ENCODE results near the gene TMEM233. TPM values are rescaled to one million over a fixed set of nuclear protein-coding genes. Genes with fewer than 3 reads are reported as not detected.

TMEM233 gene
- total RNA-seq, 5 donors from 2014 or later (not counting 1 experiment from before 2014, with no cell fraction given): not detected

GRCh38 chr12:119672194-119672593 lies 78.6 kb downstream of the TMEM233 start:
- CTCF ChIA-PET: interaction anchor here in 1 of 2 donors (1.3 kb wide), 1 partner anchor 10 kb away, joined by 4 read pairs; no protein-coding TSS in a partner anchor
- 90% methylated on average over 2 of the region's 8 CpGs for WGBS (ENCODE audit: insufficient coverage)
- Mint-ChIP-seq H3K4me1 (peaks cover 51 to 58% (median 53%) of the 10 kb centered on the region in 3 donors), H3K27ac (peak overlapping the region; percentile 1 to 39), H3K4me3 (no peak overlapping the region), H3K27me3 (no peaks in the 10 kb centered on the region), H3K36me3 (peaks cover 63% of the 10 kb centered on the region), H3K9me3 (no peaks in the 10 kb centered on the region)
- no peak overlapping the region for H3K4me3 ChIP-seq (ENCODE audit: control insufficient read depth in 1 of 2, extremely low read depth in 1 of 2, low read length in 1 of 2)
- ATAC-seq (replicated peaks in 1 of 4) (no peak), DNase-seq (no peak)
- peaks cover 3 to 31% of the 10 kb centered on the region in 2 experiments for H3K4me1 ChIP-seq (ENCODE audit: control insufficient read depth in 1 of 2, extremely low read depth in 1 of 2, insufficient read depth in 2 of 2, low read length in 2 of 2)
- H3K9me3 ChIP-seq: no peaks in the 10 kb centered on the region
- no peak overlapping the region for H3K27ac ChIP-seq (ENCODE audit: low read length)
- H3K27me3 ChIP-seq (replicated peaks in 1 of 2; ENCODE audit: control insufficient read depth in 2 of 2, extremely low read depth in 1 of 2, insufficient read depth in 2 of 2, low read length in 1 of 2): no peaks in the 10 kb centered on the region
- peaks cover 21 to 53% of the 10 kb centered on the region in 2 donors for H3K36me3 ChIP-seq (ENCODE audit: control insufficient read depth in 2 of 2, extremely low read depth in 1 of 2, insufficient read depth in 1 of 2, low read length in 1 of 2)
- POLR2A ChIA-PET: interaction anchor here in 1 of 2 donors (0.5 kb wide), 1 partner anchor 16 kb away, joined by 4 read pairs; no protein-coding TSS in a partner anchor

DNA sequence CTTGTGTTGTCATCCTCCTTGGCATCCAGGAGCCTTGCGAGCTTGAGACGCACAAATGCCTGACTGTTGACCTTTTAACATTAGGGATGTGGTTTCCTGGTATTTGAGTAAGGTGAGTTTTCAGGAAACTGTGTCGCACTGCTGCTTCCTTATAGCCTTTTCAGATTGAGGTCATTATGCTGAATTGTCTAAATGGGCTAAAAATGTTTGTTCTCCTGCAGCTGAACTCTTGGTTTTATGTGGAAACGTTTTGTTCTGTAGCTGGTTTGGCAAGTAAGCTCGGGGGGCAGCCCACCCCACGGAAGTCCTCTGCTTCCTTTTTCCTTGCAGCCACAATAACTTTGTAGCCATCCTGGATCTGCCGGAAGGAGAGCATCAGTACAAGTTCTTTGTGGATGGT lies 80.1 kb downstream of the TMEM233 start:
- DNase-seq: no peak
- Mint-ChIP-seq H3K36me3 (peaks cover 71% of the 10 kb centered on the region), H3K4me3 (no peak overlapping the region), H3K4me1 (peaks cover 42 to 49% (median 47%) of the 10 kb centered on the region in 3 donors), H3K27me3 (no peaks in the 10 kb centered on the region), H3K27ac (peak overlapping the region; percentile 72 to 81), H3K9me3 (no peaks in the 10 kb centered on the region)
- ChIA-PET POLR2A (no interaction called here), CTCF (interaction anchor here (0.6 to 0.8 kb wide), 2 partner anchors 16 to 73 kb away, joined by 3 to 4 read pairs; no protein-coding TSS in a partner anchor)
- Histone ChIP-seq H3K4me3 (ENCODE audit: control insufficient read depth in 1 of 2, extremely low read depth in 1 of 2, low read length in 1 of 2) (no peak overlapping the region), H3K36me3 (ENCODE audit: control insufficient read depth in 2 of 2, extremely low read depth in 1 of 2, insufficient read depth in 1 of 2, low read length in 1 of 2) (peaks cover 25 to 66% of the 10 kb centered on the region in 2 donors), H3K9me3 (no peaks in the 10 kb centered on the region), H3K27me3 (replicated peaks in 1 of 2; ENCODE audit: control insufficient read depth in 2 of 2, extremely low read depth in 1 of 2, insufficient read depth in 2 of 2, low read length in 1 of 2) (no peaks in the 10 kb centered on the region), H3K4me1 (ENCODE audit: control insufficient read depth in 1 of 2, extremely low read depth in 1 of 2, insufficient read depth in 2 of 2, low read length in 2 of 2) (peaks cover 3 to 23% of the 10 kb centered on the region in 2 experiments), H3K27ac (ENCODE audit: low read length) (no peak overlapping the region)
- ATAC-seq (replicated peaks in 1 of 4): peak in 1 of 4 experiments; percentile 41
- WGBS (ENCODE audit: insufficient coverage): 37% methylated on average over 7 of the region's 7 CpGs

DNA sequence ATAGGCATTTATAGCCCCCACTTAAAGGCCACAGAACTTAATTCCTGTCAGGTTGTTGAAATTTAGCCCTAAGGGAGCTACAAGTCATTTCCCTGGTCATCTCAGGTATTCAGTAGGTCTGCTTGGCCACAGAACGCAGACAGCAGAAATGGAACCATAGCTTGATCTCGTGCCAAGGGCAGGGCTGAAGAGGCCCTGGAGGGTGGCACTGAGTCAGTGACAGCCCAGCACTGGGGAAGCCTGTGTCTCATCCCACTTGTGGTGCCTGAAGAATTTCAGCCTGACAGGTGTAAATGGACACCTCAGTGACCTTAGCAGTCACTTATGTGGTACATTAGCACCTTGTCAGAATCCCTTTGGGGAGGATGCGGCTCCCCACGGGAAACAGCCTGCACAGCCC lies 81.0 kb downstream of the TMEM233 start:
- H3K9me3 ChIP-seq: no peaks in the 10 kb centered on the region
- Mint-ChIP-seq H3K4me3 (no peak overlapping the region), H3K27me3 (no peaks in the 10 kb centered on the region), H3K27ac (peak overlapping the region; percentile 10 to 81), H3K9me3 (no peaks in the 10 kb centered on the region), H3K36me3 (peaks cover 77% of the 10 kb centered on the region), H3K4me1 (peaks cover 39 to 45% (median 42%) of the 10 kb centered on the region in 3 donors)
- H3K27me3 ChIP-seq (replicated peaks in 1 of 2; ENCODE audit: control insufficient read depth in 2 of 2, extremely low read depth in 1 of 2, insufficient read depth in 2 of 2, low read length in 1 of 2): no peaks in the 10 kb centered on the region
- H3K4me1 ChIP-seq (ENCODE audit: control insufficient read depth in 1 of 2, extremely low read depth in 1 of 2, insufficient read depth in 2 of 2, low read length in 2 of 2): peaks cover 3 to 15% of the 10 kb centered on the region in 2 experiments
- DNase-seq (no peak), ATAC-seq (replicated peaks in 1 of 4) (no peak)
- POLR2A ChIA-PET: no interaction called here
- H3K4me3 ChIP-seq (ENCODE audit: control insufficient read depth in 1 of 2, extremely low read depth in 1 of 2, low read length in 1 of 2): no peak overlapping the region
- CTCF ChIA-PET: no interaction called here
- H3K36me3 ChIP-seq (ENCODE audit: control insufficient read depth in 2 of 2, extremely low read depth in 1 of 2, insufficient read depth in 1 of 2, low read length in 1 of 2): peaks cover 29 to 76% of the 10 kb centered on the region in 2 donors
- no peak overlapping the region for H3K27ac ChIP-seq (ENCODE audit: low read length)
- 96% methylated on average over 2 of the region's 4 CpGs for WGBS (ENCODE audit: insufficient coverage)

GRCh38 chr12:119676022-119676421 lies 82.4 kb downstream of the TMEM233 start:
- ATAC-seq (replicated peaks in 1 of 4) (no peak), DNase-seq (no peak)
- no peak overlapping the region for H3K27ac ChIP-seq (ENCODE audit: low read length)
- Mint-ChIP-seq H3K36me3 (peaks cover 83% of the 10 kb centered on the region), H3K27me3 (no peaks in the 10 kb centered on the region), H3K9me3 (no peaks in the 10 kb centered on the region), H3K4me3 (no peak overlapping the region), H3K27ac (no peak overlapping the region), H3K4me1 (peaks cover 26 to 31% (median 28%) of the 10 kb centered on the region in 3 donors)
- peaks cover 3 to 10% of the 10 kb centered on the region in 2 experiments for H3K4me1 ChIP-seq (ENCODE audit: control insufficient read depth in 1 of 2, extremely low read depth in 1 of 2, insufficient read depth in 2 of 2, low read length in 2 of 2)
- no peaks in the 10 kb centered on the region for H3K9me3 ChIP-seq
- H3K36me3 ChIP-seq (ENCODE audit: control insufficient read depth in 2 of 2, extremely low read depth in 1 of 2, insufficient read depth in 1 of 2, low read length in 1 of 2): peaks cover 32 to 90% of the 10 kb centered on the region in 2 donors
- WGBS (ENCODE audit: insufficient coverage): no CpG with 5 or more reads among the region's 9 CpGs
- no peaks in the 10 kb centered on the region for H3K27me3 ChIP-seq (replicated peaks in 1 of 2; ENCODE audit: control insufficient read depth in 2 of 2, extremely low read depth in 1 of 2, insufficient read depth in 2 of 2, low read length in 1 of 2)
- ChIA-PET CTCF (no interaction called here), POLR2A (no interaction called here)
- H3K4me3 ChIP-seq (ENCODE audit: control insufficient read depth in 1 of 2, extremely low read depth in 1 of 2, low read length in 1 of 2): no peak overlapping the region

DNA sequence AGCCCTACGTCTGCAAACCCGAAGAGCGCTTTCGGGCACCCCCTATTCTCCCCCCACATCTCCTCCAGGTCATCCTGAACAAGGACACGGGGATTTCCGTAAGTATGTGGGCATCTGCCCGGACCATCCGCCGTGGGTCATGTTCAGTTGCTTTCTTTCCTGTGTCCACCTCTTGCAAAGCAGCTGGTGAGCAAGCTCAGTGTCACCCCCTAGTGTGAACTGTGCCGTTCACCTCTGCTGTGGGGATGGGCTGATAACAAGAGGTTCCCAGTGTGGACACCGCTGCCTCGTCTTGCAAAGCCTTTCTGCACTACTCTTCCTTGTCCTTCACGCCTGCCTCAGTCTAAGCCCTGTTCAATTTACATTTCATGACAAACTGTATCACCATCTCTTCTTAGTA lies 83.0 kb downstream of the TMEM233 start:
- no peak overlapping the region for H3K4me3 ChIP-seq (ENCODE audit: control insufficient read depth in 1 of 2, extremely low read depth in 1 of 2, low read length in 1 of 2)
- H3K4me1 Mint-ChIP-seq: peaks cover 20 to 25% (median 22%) of the 10 kb centered on the region in 3 donors
- no peaks in the 10 kb centered on the region for H3K27me3 ChIP-seq (replicated peaks in 1 of 2; ENCODE audit: control insufficient read depth in 2 of 2, extremely low read depth in 1 of 2, insufficient read depth in 2 of 2, low read length in 1 of 2)
- H3K9me3 ChIP-seq: no peaks in the 10 kb centered on the region
- peaks cover 32 to 96% of the 10 kb centered on the region in 2 donors for H3K36me3 ChIP-seq (ENCODE audit: control insufficient read depth in 2 of 2, extremely low read depth in 1 of 2, insufficient read depth in 1 of 2, low read length in 1 of 2)
- DNase-seq (no peak), ATAC-seq (replicated peaks in 1 of 4) (no peak)
- H3K9me3 Mint-ChIP-seq: no peaks in the 10 kb centered on the region
- WGBS (ENCODE audit: insufficient coverage): 98% methylated on average over 11 of the region's 13 CpGs
- H3K4me3 Mint-ChIP-seq: no peak overlapping the region
- POLR2A ChIA-PET: no interaction called here
- no peak overlapping the region for H3K27ac Mint-ChIP-seq
- CTCF ChIA-PET: no interaction called here
- H3K27ac ChIP-seq (ENCODE audit: low read length): no peak overlapping the region
- H3K36me3 Mint-ChIP-seq: peaks cover 82% of the 10 kb centered on the region
- H3K4me1 ChIP-seq (ENCODE audit: control insufficient read depth in 1 of 2, extremely low read depth in 1 of 2, insufficient read depth in 2 of 2, low read length in 2 of 2): peaks cover 3 to 10% of the 10 kb centered on the region in 2 experiments
- H3K27me3 Mint-ChIP-seq: no peaks in the 10 kb centered on the region

- Mint-ChIP-seq H3K27me3 (no peaks in the 10 kb centered on the region), H3K27ac (no peak overlapping the region), H3K4me1 (peaks cover 2 to 21% (median 13%) of the 10 kb centered on the region in 3 donors), H3K36me3 (peaks cover 70% of the 10 kb centered on the region), H3K4me3 (no peak overlapping the region), H3K9me3 (no peaks in the 10 kb centered on the region)
- ChIA-PET POLR2A (no interaction called here), CTCF (interaction anchor here in 1 of 2 donors (0.5 kb wide), 1 partner anchor 253 kb away, joined by 3 read pairs; no protein-coding TSS in a partner anchor)
- no peak overlapping the region for H3K4me3 ChIP-seq (ENCODE audit: control insufficient read depth in 1 of 2, extremely low read depth in 1 of 2, low read length in 1 of 2)
- H3K9me3 ChIP-seq: no peaks in the 10 kb centered on the region
- no peaks in the 10 kb centered on the region for H3K27me3 ChIP-seq (replicated peaks in 1 of 2; ENCODE audit: control insufficient read depth in 2 of 2, extremely low read depth in 1 of 2, insufficient read depth in 2 of 2, low read length in 1 of 2)
- WGBS (ENCODE audit: insufficient coverage): 99% methylated on average over 4 of the region's 7 CpGs
- no peak overlapping the region for H3K27ac ChIP-seq (ENCODE audit: low read length)
- H3K4me1 ChIP-seq (ENCODE audit: control insufficient read depth in 1 of 2, extremely low read depth in 1 of 2, insufficient read depth in 2 of 2, low read length in 2 of 2): peaks cover 0 to 4% of the 10 kb centered on the region in 2 experiments
- ATAC-seq (replicated peaks in 1 of 4): no peak
- no peak for DNase-seq
- peaks cover 32 to 81% of the 10 kb centered on the region in 2 donors for H3K36me3 ChIP-seq (ENCODE audit: control insufficient read depth in 2 of 2, extremely low read depth in 1 of 2, insufficient read depth in 1 of 2, low read length in 1 of 2)
Observed at GRCh38 chr12:119678459-119678858, 84.9 kb downstream of the TMEM233 start.
